D341Med (cell line): ENCODE measurements around the gene DHX36.

ENCODE experiments used
- DNase-seq: peaks from one replicate; pipeline ENCODE4 v3.0.0; 2012; ENCODE audit warnings: low spot score

The DHX36 gene, protein sequence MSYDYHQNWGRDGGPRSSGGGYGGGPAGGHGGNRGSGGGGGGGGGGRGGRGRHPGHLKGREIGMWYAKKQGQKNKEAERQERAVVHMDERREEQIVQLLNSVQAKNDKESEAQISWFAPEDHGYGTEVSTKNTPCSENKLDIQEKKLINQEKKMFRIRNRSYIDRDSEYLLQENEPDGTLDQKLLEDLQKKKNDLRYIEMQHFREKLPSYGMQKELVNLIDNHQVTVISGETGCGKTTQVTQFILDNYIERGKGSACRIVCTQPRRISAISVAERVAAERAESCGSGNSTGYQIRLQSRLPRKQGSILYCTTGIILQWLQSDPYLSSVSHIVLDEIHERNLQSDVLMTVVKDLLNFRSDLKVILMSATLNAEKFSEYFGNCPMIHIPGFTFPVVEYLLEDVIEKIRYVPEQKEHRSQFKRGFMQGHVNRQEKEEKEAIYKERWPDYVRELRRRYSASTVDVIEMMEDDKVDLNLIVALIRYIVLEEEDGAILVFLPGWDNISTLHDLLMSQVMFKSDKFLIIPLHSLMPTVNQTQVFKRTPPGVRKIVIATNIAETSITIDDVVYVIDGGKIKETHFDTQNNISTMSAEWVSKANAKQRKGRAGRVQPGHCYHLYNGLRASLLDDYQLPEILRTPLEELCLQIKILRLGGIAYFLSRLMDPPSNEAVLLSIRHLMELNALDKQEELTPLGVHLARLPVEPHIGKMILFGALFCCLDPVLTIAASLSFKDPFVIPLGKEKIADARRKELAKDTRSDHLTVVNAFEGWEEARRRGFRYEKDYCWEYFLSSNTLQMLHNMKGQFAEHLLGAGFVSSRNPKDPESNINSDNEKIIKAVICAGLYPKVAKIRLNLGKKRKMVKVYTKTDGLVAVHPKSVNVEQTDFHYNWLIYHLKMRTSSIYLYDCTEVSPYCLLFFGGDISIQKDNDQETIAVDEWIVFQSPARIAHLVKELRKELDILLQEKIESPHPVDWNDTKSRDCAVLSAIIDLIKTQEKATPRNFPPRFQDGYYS

DNA sequence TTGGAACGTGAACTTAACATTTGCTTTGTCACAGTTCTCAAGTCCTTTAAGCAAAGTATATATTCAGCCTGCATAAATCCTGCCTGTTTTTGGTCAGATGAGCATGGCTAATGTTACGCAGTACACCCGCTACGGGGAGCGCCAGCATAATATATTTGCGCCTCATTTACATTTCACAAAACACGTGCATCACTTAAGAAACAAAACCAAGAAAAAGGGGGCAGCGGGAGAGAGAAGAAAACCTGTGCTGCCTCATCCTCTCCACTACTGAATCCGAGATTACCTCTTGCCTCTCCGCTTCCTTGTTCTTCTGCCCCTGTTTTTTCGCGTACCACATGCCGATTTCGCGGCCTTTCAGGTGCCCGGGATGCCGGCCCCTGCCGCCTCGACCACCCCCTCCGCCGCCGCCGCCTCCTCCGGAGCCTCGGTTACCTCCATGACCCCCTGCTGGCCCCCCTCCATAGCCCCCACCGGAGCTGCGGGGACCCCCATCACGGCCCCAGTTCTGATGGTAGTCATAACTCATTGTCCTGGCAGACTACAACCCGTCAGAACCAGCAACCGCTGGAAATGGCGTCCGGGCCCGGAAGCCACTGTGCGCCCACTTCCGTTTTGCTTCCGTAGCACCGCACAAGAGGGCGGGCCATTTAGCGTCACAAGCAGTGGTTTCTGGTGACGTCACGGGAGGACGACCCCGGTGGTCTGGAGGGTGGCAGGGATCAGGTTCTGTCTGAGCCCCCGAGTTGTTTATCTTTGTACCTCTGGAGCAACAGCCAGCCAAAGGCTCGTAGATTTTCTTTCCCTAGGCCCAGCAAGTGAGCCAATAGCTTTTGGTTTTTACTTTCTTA lies at the start of gene DHX36:
DHX36 (minus strand) TSS at position 597 of the 848 bp plus-strand sequence; CDS start at position 526, 71 bp downstream.
- DNase-seq: peak; percentile 93

DNA sequence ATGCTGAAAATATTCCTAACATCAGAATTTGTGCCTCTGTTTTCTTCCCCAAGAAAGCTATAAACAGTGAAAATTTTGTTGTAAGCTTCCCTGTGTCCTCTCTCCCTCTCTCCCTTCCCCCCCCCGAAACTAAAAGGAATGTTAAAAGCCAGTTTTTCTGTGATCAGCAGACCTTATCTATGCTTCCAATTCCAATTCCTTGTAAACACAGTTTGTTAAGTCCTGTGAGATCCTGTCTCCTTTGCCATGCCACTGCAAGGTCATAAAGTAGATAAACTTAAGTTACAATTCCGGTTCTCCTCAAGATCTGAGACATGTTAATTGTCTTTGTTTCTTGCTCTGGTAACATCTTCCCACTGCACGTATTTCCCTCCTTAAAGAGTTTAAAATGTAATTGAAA lies 42.9 kb upstream of the DHX36 start:
- DNase-seq: no peak

- DNase-seq: no peak
These were observed 40.6 kb upstream of the DHX36 start for GRCh38 chr3:154364849-154365248.

DNA sequence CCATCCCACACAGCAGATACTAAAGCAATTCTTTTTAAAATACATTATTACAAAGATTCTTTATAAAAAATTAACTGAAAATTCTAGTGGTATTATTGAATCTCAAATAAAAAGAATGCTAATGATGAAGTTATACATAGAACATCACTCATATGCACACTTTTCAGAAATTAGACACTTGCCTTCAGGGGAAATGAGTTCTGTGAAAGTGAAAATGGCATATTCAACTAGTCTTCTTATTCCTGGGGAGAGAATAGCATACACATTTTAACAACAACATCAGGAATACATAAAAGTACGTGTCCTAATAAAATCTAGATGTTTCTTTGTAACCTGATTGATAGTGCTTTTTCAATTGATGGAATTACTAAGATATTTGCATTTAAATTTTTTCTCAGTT lies 36.8 kb upstream of the DHX36 start:
- no peak for DNase-seq

DNA sequence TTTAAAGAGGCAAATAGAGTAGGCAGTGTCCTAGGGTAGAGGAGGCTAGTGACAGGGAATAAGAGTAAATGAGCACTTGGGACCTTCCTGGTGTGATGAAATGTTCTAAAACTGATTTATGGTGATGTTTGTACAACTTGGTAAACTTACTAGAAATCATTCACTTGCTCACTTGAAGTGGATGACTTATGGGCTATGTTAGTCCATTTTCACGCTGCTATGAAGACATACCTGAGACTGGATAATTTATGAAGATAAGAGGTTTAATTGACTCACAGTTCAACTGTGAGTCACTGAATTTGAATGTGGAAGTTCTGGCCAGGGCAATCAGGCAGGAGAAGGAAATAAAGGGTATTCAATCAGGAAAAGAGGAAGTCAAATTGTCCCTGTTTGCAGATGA lies 31.7 kb upstream of the DHX36 start:
- DNase-seq: no peak

GRCh38 chr3:154349223-154349622 lies 24.9 kb upstream of the DHX36 start:
- no peak for DNase-seq

GRCh38 chr3:154345422-154346122 lies 21.3 kb upstream of the DHX36 start:
- DNase-seq: no peak

- DNase-seq: no peak
These were observed 14.3 kb upstream of the DHX36 start for GRCh38 chr3:154338570-154338969.

DNA sequence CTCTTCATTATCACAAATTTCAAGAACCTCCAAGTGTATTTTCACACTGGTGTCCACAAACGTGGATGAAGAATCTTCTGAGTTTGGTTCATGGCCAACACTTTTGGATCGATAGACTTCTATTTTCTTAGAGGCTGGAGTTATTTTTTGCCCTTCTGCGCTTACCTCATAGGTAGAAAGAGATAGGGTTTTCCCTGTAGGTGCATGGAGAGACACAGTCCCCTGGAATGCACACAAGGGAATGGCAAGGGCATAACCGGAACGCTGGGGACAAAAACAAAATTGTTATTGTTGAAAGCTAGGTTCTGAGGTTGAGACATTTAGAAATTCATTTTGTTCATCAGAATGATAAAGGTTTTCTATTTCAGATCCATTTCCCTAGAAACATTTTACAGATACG lies 13.7 kb upstream of the DHX36 start:
- DNase-seq: no peak

DNA sequence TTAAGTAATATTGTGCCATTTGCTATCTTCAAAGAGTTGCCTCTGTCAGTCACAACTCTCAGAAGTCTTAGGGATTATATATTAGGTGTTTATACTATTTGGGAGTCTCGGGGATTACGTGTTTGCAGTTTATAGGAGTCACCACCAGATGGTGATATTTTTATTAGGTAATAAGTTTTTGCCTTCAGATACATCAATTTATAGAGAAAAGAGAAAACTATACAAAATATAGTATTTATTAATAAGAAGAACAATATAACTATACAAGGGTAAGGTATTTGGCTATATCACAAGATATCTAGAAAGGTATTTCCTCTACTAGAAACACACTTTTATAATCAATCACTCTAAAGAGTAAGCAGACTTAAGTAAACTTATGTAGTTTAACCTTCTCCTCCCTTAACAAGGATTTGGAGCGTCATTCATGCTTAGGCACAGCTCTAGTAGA lies 10.7 kb upstream of the DHX36 start:
- DNase-seq: peak; percentile 34

- DNase-seq: no peak
These were observed 3.6 kb upstream of the DHX36 start for GRCh38 chr3:154327871-154328270.

GRCh38 chr3:154324919-154325318 lies 632 bp upstream of the DHX36 start:
- DNase-seq: no peak

DNA sequence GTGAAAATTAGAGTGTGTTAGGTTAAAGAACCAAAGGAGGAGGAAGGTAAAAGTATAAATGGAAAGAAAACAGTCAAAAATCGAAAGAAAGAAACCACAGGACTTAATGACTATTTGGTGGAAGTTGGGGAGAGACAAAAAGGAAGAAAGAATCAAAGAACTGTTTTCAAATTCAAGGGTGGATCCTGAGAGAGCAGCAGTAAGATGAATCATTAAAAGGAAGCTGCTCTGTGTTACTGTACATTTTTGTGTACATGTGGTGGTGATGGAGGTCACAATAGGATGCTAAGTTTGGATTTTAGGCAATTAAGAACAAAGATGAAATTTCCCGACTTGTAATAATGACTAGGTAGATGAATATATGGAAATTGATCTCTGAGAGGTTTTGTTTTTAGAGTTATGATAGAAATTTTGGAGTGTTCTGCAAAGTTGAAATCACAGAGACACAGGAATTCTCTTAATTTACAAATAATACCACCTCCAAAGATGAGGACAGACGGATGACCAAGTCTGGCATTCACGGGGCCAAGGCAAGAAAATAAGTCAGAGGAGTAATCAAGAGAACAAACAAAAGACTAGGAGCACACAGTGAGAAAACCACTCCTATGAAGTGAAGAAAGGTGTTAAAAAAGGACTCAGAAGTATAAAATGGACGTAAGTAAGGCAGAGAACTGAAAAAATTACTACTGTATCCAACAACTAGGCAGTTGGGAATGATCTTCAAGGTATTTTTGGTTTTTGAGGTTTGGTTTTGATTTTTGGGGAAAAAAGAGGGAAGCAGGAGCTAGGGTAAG lies 7.1 kb downstream of the DHX36 start:
- DNase-seq: no peak

GRCh38 chr3:154314152-154314551 lies 10.1 kb downstream of the DHX36 start:
- DNase-seq: no peak

- DNase-seq: no peak
These were observed 13.4 kb downstream of the DHX36 start for GRCh38 chr3:154310840-154311239.

GRCh38 chr3:154307363-154307762 lies 16.9 kb downstream of the DHX36 start:
- no peak for DNase-seq

- no peak for DNase-seq
These were observed 19.4 kb downstream of the DHX36 start for GRCh38 chr3:154304936-154305335.

GRCh38 chr3:154304116-154304786 lies 20.0 kb downstream of the DHX36 start:
- DNase-seq: no peak

DNA sequence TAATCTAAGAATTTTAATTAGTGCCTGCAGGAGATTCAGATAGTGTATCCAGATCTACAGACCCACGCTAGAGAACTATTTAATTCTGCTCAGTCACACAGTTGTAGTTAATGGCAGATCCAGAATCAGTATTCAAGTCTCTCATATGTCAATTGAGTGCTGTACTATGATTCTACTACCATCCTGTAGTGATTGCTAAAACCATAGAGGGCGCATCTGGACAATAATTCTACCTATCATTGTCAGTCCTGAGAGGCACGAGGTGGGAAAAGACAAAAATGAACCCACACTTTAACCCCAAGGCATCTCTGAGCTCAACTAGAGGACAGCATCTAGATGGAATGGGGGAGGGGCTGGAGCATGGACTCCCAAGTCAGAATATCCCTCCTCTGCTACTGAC lies 22.7 kb downstream of the DHX36 start:
- peak; percentile 17 for DNase-seq

- no peak for DNase-seq
These were observed 30.3 kb downstream of the DHX36 start for GRCh38 chr3:154294016-154294415.
